ENCODE results near the gene GGT6.

The GGT6 gene

GRCh38 chr17:4508207-4508606 is 52.2 kb downstream of the GGT6 start:
- Histone ChIP-seq H3K9me3 (ENCODE audit: low read length) (no peaks in the 10 kb centered on the region), H3K9ac (ENCODE audit: low read length) (no peak overlapping the region), H3K9me2 (ENCODE audit: low read depth, low read length) (no peaks in the 10 kb centered on the region), H2AFZ (ENCODE audit: low read length) (no peak overlapping the region), H4K20me1 (ENCODE audit: insufficient read depth, low read length) (no peaks in the 10 kb centered on the region), H3K27ac (ENCODE audit: low read depth, low read length, poor library complexity, severe bottlenecking) (no peak overlapping the region), H3K27me3 (ENCODE audit: insufficient read depth, low read length) (peaks cover 16% of the 10 kb centered on the region; the same call in 1 of the 2 replicates), H3K4me2 (ENCODE audit: low read length) (no peak overlapping the region), H3K36me3 (ENCODE audit: insufficient read depth, low read length) (no peaks in the 10 kb centered on the region), H3K4me1 (ENCODE audit: insufficient read depth, low read length, severe bottlenecking) (no peaks in the 10 kb centered on the region), H3K79me2 (ENCODE audit: insufficient read depth, low read length) (no peaks in the 10 kb centered on the region), H3K4me3 (ENCODE audit: low read depth, low read length, poor library complexity, severe bottlenecking) (no peak overlapping the region), H3F3A (ENCODE audit: insufficient read depth, low read length) (no peaks in the 10 kb centered on the region)
- TF ChIP-seq EZH2 (IDR thresholded peaks at IDR 0.05; ENCODE audit: borderline replicate concordance, low read length), result no peak
- TF ChIP-seq CTCF (IDR thresholded peaks at IDR 0.05; ENCODE audit: low read length), result no peak

- H3K27ac ChIP-seq (ENCODE audit: low read depth, low read length, poor library complexity, severe bottlenecking), result no peak overlapping the region
- no peak overlapping the region for H3K9ac ChIP-seq (ENCODE audit: low read length)
- TF ChIP-seq CTCF (IDR thresholded peaks at IDR 0.05; ENCODE audit: low read length), result no peak
- no peak for TF ChIP-seq EZH2 (IDR thresholded peaks at IDR 0.05; ENCODE audit: borderline replicate concordance, low read length)
- H3K4me2 ChIP-seq (ENCODE audit: low read length), result no peak overlapping the region
- no peaks in the 10 kb centered on the region for H3K9me2 ChIP-seq (ENCODE audit: low read depth, low read length)
- H3K79me2 ChIP-seq (ENCODE audit: insufficient read depth, low read length), result no peaks in the 10 kb centered on the region
- no peaks in the 10 kb centered on the region for H3K4me1 ChIP-seq (ENCODE audit: insufficient read depth, low read length, severe bottlenecking)
- H3K27me3 ChIP-seq (ENCODE audit: insufficient read depth, low read length), result peaks cover 16% of the 10 kb centered on the region; the same call in 1 of the 2 replicates
- H4K20me1 ChIP-seq (ENCODE audit: insufficient read depth, low read length), result no peaks in the 10 kb centered on the region
- H3K9me3 ChIP-seq (ENCODE audit: low read length), result no peaks in the 10 kb centered on the region
- H2AFZ ChIP-seq (ENCODE audit: low read length), result no peak overlapping the region
- H3K36me3 ChIP-seq (ENCODE audit: insufficient read depth, low read length), result no peaks in the 10 kb centered on the region
- no peaks in the 10 kb centered on the region for H3F3A ChIP-seq (ENCODE audit: insufficient read depth, low read length)
- H3K4me3 ChIP-seq (ENCODE audit: low read depth, low read length, poor library complexity, severe bottlenecking), result no peak overlapping the region
Measured at GRCh38 chr17:4507361-4508111, 52.8 kb downstream of the GGT6 start.

All from OCI-LY1 (cell line).